Measurements from ENCODE around the gene CRYBB3. TPM values are rescaled to one million over a fixed set of nuclear protein-coding genes. Genes with fewer than 3 reads are reported as not detected.

CRYBB3 gene
- total and polyA plus RNA-seq, 12 donors, result 0.50 to 2.7 (median 0.57) TPM; not detected in 7

GRCh38 chr22:25192406-25192805 is 7.3 kb upstream of the CRYBB3 start:
- TF ChIP-seq CTCF (IDR thresholded peaks at IDR 0.05), result no peak
- TF ChIP-seq POLR2A (IDR thresholded peaks at IDR 0.05), result no peak
- no peaks in the 10 kb centered on the region for H3K36me3 ChIP-seq (replicated peaks in 1 of 2)
- no peaks in the 10 kb centered on the region for H3K27me3 ChIP-seq
- intact Hi-C loops (cut with DNase I), result no loop called here
- H3K9me3 ChIP-seq (replicated peaks in 1 of 3), result no peaks in the 10 kb centered on the region
- WGBS, 4 donors, result 84 to 86% (median 84%) methylated on average over 12 of the region's 12 CpGs
- no peak for DNase-seq
- H3K27ac ChIP-seq, result no peak overlapping the region
- H3K4me3 ChIP-seq, result no peak overlapping the region
- H3K4me1 ChIP-seq (replicated peaks in 1 of 2), result no peaks in the 10 kb centered on the region

- Histone ChIP-seq H3K36me3 (replicated peaks in 1 of 2) (no peaks in the 10 kb centered on the region), H3K27me3 (no peaks in the 10 kb centered on the region)
Measured at GRCh38 chr22:25193130-25193529, 6.5 kb upstream of the CRYBB3 start.

GRCh38 chr22:25193548-25193947 is 6.1 kb upstream of the CRYBB3 start:
- no peak overlapping the region for H3K4me3 ChIP-seq
- H3K27ac ChIP-seq, result no peak overlapping the region
- TF ChIP-seq CTCF (IDR thresholded peaks at IDR 0.05) (no peak), POLR2A (IDR thresholded peaks at IDR 0.05) (no peak)
- no peaks in the 10 kb centered on the region for H3K9me3 ChIP-seq (replicated peaks in 1 of 3)
- intact Hi-C loops (cut with DNase I), result no loop called here
- H3K27me3 ChIP-seq, result no peaks in the 10 kb centered on the region
- 63 to 84% (median 68%) methylated on average over 3 of the region's 3 CpGs for WGBS, 4 donors
- no peak for DNase-seq
- no peaks in the 10 kb centered on the region for H3K36me3 ChIP-seq (replicated peaks in 1 of 2)
- H3K4me1 ChIP-seq (replicated peaks in 1 of 2), result no peaks in the 10 kb centered on the region

More at GRCh38 chr22:25193130-25193529, 6.5 kb upstream of the CRYBB3 start:
- intact Hi-C loops (cut with DNase I), result no loop called here
- TF ChIP-seq POLR2A (IDR thresholded peaks at IDR 0.05) (no peak), CTCF (IDR thresholded peaks at IDR 0.05) (no peak)
- Histone ChIP-seq H3K9me3 (replicated peaks in 1 of 3) (no peaks in the 10 kb centered on the region), H3K4me3 (no peak overlapping the region), H3K4me1 (replicated peaks in 1 of 2) (no peaks in the 10 kb centered on the region), H3K27ac (no peak overlapping the region)
- DNase-seq, result no peak
- WGBS, 4 donors, result 50 to 73% (median 63%) methylated on average over 4 of the region's 4 CpGs

- Histone ChIP-seq H3K36me3 (replicated peaks in 1 of 2) (no peaks in the 10 kb centered on the region), H3K27ac (no peak overlapping the region), H3K9me3 (replicated peaks in 1 of 3) (no peaks in the 10 kb centered on the region), H3K4me1 (replicated peaks in 1 of 2) (no peaks in the 10 kb centered on the region), H3K27me3 (no peaks in the 10 kb centered on the region), H3K4me3 (no peak overlapping the region)
- intact Hi-C loops (cut with DNase I), result no loop called here
- TF ChIP-seq CTCF (IDR thresholded peaks at IDR 0.05), result no peak
- no peak for TF ChIP-seq POLR2A (IDR thresholded peaks at IDR 0.05)
- no peak for DNase-seq
- 85 to 94% (median 89%) methylated on average over 5 of the region's 5 CpGs for WGBS, 4 donors
Measured at GRCh38 chr22:25196326-25196725, 3.3 kb upstream of the CRYBB3 start.

All from adrenal gland (tissue), 12 donors.